GM23338 (cell line): Measurements from ENCODE around the gene SREBF2. TPM values are rescaled to one million over a fixed set of nuclear protein-coding genes. Genes with fewer than 3 reads are reported as not detected.

ENCODE experiments used
- ATAC-seq: fragments of 200-7000 bp; cut with Tn5 transposase; 3 replicates; pipeline ENCODE4 v1.9.1; 2020
- DNase-seq: peaks from one replicate; pipeline ENCODE4 v3.0.0-alpha.2; 2015; ENCODE audit warnings: low spot score
- H2AFZ ChIP-seq: fragments of 200-600 bp; sonication (generic); 2 replicates; pipeline ENCODE4 v1.8.0; 2016; ENCODE audit warnings: antibody characterized with exemption, mild to moderate bottlenecking, moderate library complexity
- H3F3A ChIP-seq: fragments of 200-600 bp; sonication (generic); replicated peaks from 2 replicates; pipeline ENCODE4 v1.8.0; 2017; ENCODE audit warnings: antibody characterized with exemption, mixed run types, low read depth
- H3K27ac ChIP-seq: fragments of 200-600 bp; sonication (generic); 2 replicates; pipeline ENCODE4 v1.6.1; 2016; ENCODE audit warnings: low read depth
- H3K27me3 ChIP-seq: fragments of 200-600 bp; sonication (generic); 2 replicates; pipeline ENCODE4 v1.8.0; 2016; ENCODE audit warnings: mild to moderate bottlenecking, mixed run types, moderate library complexity; ENCODE audit not compliant: insufficient read depth
- H3K36me3 ChIP-seq: fragments of 200-600 bp; sonication (generic); 2 replicates; pipeline ENCODE4 v1.8.0; 2016; ENCODE audit warnings: mild to moderate bottlenecking; ENCODE audit not compliant: insufficient read depth
- H3K4me1 ChIP-seq: fragments of 200-600 bp; sonication (generic); 2 replicates; pipeline ENCODE4 v1.8.0; 2016; ENCODE audit warnings: mild to moderate bottlenecking, moderate library complexity; ENCODE audit not compliant: insufficient read depth
- H3K4me2 ChIP-seq: fragments of 200-600 bp; sonication (generic); 2 replicates; pipeline ENCODE4 v1.7.1; 2017; ENCODE audit warnings: mixed run types
- H3K4me3 ChIP-seq: fragments of 200-600 bp; sonication (generic); 2 replicates; pipeline ENCODE4 v1.6.1; 2016; ENCODE audit warnings: mixed run types
- H3K79me2 ChIP-seq: fragments of 200-600 bp; sonication (generic); replicated peaks from 2 replicates; pipeline ENCODE4 v1.8.0; 2017; ENCODE audit warnings: mild to moderate bottlenecking; ENCODE audit not compliant: insufficient read depth
- H3K9me2 ChIP-seq: fragments of 200-600 bp; sonication (generic); 2 replicates; pipeline ENCODE4 v1.8.0; 2017; ENCODE audit not compliant: insufficient read depth
- H4K20me1 ChIP-seq: fragments of 200-600 bp; sonication (generic); replicated peaks from 2 replicates; pipeline ENCODE4 v1.8.0; 2017; ENCODE audit warnings: mild to moderate bottlenecking; ENCODE audit not compliant: insufficient read depth
- H3K27ac Mint-ChIP-seq: 2 replicates; pipeline ENCODE4 v1.8.0; 2020; ENCODE audit warnings: inconsistent platforms, mild to moderate bottlenecking, moderate library complexity, mixed read lengths
- H3K27me3 Mint-ChIP-seq: 3 replicates; pipeline ENCODE4 v1.8.0; 2022; ENCODE audit warnings: low read depth, mild to moderate bottlenecking, moderate library complexity, mixed read lengths, inconsistent platforms; ENCODE audit not compliant: insufficient read depth, poor library complexity
- H3K36me3 Mint-ChIP-seq: 3 replicates; pipeline ENCODE4 v1.8.0; 2021; ENCODE audit warnings: low read depth, mild to moderate bottlenecking, inconsistent platforms, moderate library complexity, mixed read lengths
- H3K4me1 Mint-ChIP-seq: 3 replicates; pipeline ENCODE4 v1.8.0; 2020; ENCODE audit warnings: mild to moderate bottlenecking, inconsistent platforms, mixed read lengths
- H3K4me3 Mint-ChIP-seq: 3 replicates; pipeline ENCODE4 v1.8.0; 2021; ENCODE audit warnings: moderate library complexity, mild to moderate bottlenecking, inconsistent platforms, mixed read lengths
- H3K9me3 Mint-ChIP-seq: 3 replicates; pipeline ENCODE4 v1.8.0; 2020; ENCODE audit warnings: moderate library complexity, mild to moderate bottlenecking, inconsistent platforms, mixed read lengths
- CREB1 ChIP-seq: fragments of 250-450 bp; sonication (Bioruptor Pico); IDR thresholded peaks from 2 replicates; pipeline ENCODE4 v1.5.0; 2020; ENCODE audit warnings: low read depth, mild to moderate bottlenecking, moderate library complexity
- CTCF ChIP-seq, 2 experiments: fragments of 200-600 bp in 1 of 2; sonication (generic) in 1 of 2; conservative IDR thresholded peaks; 2 replicates each; pipeline versions ENCODE4 v1.5.1 to v1.6.1; 2016 to 2017; ENCODE audit warnings: antibody characterized with exemption in 2 of 2, low read depth in 2 of 2, mild to moderate bottlenecking in 2 of 2, moderate library complexity in 1 of 2
- EZH2 ChIP-seq: fragments of 200-600 bp; sonication (generic); IDR thresholded peaks from one replicate; pipeline ENCODE4 v1.8.0; 2017; ENCODE audit warnings: antibody characterized with exemption, mild to moderate bottlenecking, low read depth; ENCODE audit not compliant: unreplicated experiment
- JUNB ChIP-seq: IDR thresholded peaks from one replicate; pipeline ENCODE4 v1.6.1; 2016; ENCODE audit warnings: antibody characterized with exemption; ENCODE audit not compliant: unreplicated experiment
- NANOG ChIP-seq: IDR thresholded peaks from 2 replicates; pipeline ENCODE4 v1.6.1; 2016; ENCODE audit warnings: antibody characterized with exemption, borderline replicate concordance
- POLR2AphosphoS5 ChIP-seq: IDR thresholded peaks from 2 replicates; pipeline ENCODE4 v1.6.1; 2016; ENCODE audit warnings: antibody characterized with exemption, low read depth
- STAT1 ChIP-seq: IDR thresholded peaks from one replicate; pipeline ENCODE4 v1.6.1; 2016; ENCODE audit warnings: antibody characterized with exemption; ENCODE audit not compliant: unreplicated experiment
- ZNF114 ChIP-seq: fragments of 250-450 bp; sonication (Bioruptor Pico); IDR thresholded peaks from 2 replicates; pipeline ENCODE4 v1.5.0; 2020; ENCODE audit warnings: mild to moderate bottlenecking, moderate library complexity
- ZNF331 ChIP-seq: fragments of 250-450 bp; sonication (Bioruptor Pico); IDR thresholded peaks from 2 replicates; pipeline ENCODE4 v1.5.0; 2020; ENCODE audit warnings: low read depth, mild to moderate bottlenecking, moderate library complexity
- polyA plus RNA-seq: library from polyadenylated mRNA; unstranded; fragments of >200 nt; fragmentation: Nextera tagmentation; extraction: Ambion mirVana; gene quantifications from 2 replicates; pipeline ENCODE4 v1.2.1, GENCODE V29; 2016
- total RNA-seq: library from RNA; depleted of rRNA; stranded (reverse); fragments of >200 nt; shearing (Covaris generic); gene quantifications from 2 replicates; pipeline ENCODE4 v1.2.3, GENCODE V29; 2014
- TF ChIP-seq, protein P1 (sequence below): IDR thresholded peaks from one replicate; pipeline ENCODE4 v1.6.1; 2018; ENCODE audit warnings: antibody characterized with exemption; ENCODE audit not compliant: unreplicated experiment

SREBF2 gene
- total and polyA plus RNA-seq, 2 experiments from 2014 or later, result 48.7 to 163 TPM

GRCh38 chr22:41939981-41940831 is 107.3 kb downstream of the SREBF2 start (continued):
- no peak for TF ChIP-seq JUNB
- no peak for TF ChIP-seq CTCF (conservative IDR thresholded peaks at IDR 0.05; ENCODE audit: low read depth in 2 of 2)
- TF ChIP-seq, protein P1, sequence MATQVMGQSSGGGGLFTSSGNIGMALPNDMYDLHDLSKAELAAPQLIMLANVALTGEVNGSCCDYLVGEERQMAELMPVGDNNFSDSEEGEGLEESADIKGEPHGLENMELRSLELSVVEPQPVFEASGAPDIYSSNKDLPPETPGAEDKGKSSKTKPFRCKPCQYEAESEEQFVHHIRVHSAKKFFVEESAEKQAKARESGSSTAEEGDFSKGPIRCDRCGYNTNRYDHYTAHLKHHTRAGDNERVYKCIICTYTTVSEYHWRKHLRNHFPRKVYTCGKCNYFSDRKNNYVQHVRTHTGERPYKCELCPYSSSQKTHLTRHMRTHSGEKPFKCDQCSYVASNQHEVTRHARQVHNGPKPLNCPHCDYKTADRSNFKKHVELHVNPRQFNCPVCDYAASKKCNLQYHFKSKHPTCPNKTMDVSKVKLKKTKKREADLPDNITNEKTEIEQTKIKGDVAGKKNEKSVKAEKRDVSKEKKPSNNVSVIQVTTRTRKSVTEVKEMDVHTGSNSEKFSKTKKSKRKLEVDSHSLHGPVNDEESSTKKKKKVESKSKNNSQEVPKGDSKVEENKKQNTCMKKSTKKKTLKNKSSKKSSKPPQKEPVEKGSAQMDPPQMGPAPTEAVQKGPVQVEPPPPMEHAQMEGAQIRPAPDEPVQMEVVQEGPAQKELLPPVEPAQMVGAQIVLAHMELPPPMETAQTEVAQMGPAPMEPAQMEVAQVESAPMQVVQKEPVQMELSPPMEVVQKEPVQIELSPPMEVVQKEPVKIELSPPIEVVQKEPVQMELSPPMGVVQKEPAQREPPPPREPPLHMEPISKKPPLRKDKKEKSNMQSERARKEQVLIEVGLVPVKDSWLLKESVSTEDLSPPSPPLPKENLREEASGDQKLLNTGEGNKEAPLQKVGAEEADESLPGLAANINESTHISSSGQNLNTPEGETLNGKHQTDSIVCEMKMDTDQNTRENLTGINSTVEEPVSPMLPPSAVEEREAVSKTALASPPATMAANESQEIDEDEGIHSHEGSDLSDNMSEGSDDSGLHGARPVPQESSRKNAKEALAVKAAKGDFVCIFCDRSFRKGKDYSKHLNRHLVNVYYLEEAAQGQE, result no peak
- TF ChIP-seq EZH2, result no peak
- no peak for TF ChIP-seq ZNF331 (CRISPR knock-in tag)

DNA sequence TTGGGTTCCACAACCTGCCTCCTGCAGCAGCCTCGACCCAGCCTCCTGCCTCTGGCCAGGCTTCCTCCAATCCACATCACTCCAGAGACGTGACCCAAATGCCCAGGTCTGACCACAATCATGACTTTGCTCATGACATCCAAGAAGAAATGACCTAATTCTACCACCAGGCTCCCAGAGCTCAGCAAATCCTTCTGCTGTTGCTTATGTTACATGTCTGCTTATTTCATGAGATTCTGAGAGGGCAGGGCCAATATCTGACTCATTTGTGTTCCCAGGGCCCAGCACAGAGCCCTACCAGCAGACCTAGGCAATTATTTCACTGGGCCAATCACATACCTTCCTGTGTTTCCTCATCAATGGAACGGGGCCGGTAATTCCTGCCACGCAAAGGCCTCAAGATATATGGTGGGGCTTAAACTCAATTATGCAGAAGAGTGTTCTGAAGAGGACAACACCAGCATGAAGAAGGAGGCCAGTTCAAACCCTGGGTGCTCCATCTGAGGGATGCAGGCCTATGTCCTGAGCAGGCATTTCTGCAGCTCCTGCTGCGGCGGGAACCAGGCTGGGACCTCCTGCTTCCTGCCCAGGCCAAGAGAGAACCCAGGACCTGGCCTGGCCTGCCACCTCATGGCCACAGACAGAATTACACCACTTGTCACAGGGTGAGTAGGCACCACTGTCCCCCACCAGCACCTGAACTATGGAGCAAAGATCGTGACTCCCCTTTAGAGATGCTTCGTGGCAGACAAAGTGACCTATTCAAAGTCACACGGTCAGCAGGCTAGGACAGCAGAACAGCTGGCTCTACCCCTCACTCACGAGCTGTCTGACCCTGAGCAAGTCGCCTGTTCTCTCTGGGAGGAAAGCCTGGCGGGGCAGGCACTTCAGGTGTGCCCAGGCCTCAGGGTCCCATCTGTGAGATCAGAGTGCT is 108.2 kb downstream of the SREBF2 start:
- H3K27ac ChIP-seq, result 0 out of 2 replicates have a peak overlapping the region, but pooled peaks have one; percentile 32
- H3F3A ChIP-seq, result peaks cover 36% of the 10 kb centered on the region
- H3K36me3 ChIP-seq, result peaks cover 14% of the 10 kb centered on the region; the same call in 1 of the 2 replicates
- peak; percentile 89 for ATAC-seq
- no peak overlapping the region; the same call in none of the 2 replicates for H3K27ac Mint-ChIP-seq
- H3K4me2 ChIP-seq, result no peak overlapping the region
- H3K4me3 ChIP-seq, result no peak overlapping the region
- peaks cover 13% of the 10 kb centered on the region for H3K27me3 Mint-ChIP-seq
- peaks cover 85% of the 10 kb centered on the region for H3K36me3 Mint-ChIP-seq
- peak; percentile 90 for DNase-seq
- peaks cover 10% of the 10 kb centered on the region for H3K79me2 ChIP-seq
- H3K4me3 Mint-ChIP-seq, result no peak overlapping the region
- peaks cover 23% of the 10 kb centered on the region for H3K4me1 ChIP-seq
- H3K4me1 Mint-ChIP-seq, result peaks cover 19% of the 10 kb centered on the region
- H3K9me2 ChIP-seq, result no peaks in the 10 kb centered on the region
- H2AFZ ChIP-seq, result no peak overlapping the region
- peaks cover 34% of the 10 kb centered on the region for H4K20me1 ChIP-seq
- no peaks in the 10 kb centered on the region for H3K27me3 ChIP-seq
- H3K9me3 Mint-ChIP-seq, result no peaks in the 10 kb centered on the region
- TF ChIP-seq POLR2AphosphoS5 (no peak; the same call in 1 of the 2 replicates), JUNB (no peak), ZNF114 (CRISPR knock-in tag) (no peak), EZH2 (no peak), ZNF331 (CRISPR knock-in tag) (no peak), NANOG (no peak), STAT1 (no peak), CREB1 (CRISPR knock-in tag) (peak; percentile 13; the same call in 1 of the 2 replicates), CTCF (conservative IDR thresholded peaks at IDR 0.05; ENCODE audit: low read depth in 2 of 2) (peak; percentile 78 to 98)
- TF ChIP-seq, protein P1, result no peak
